Nephron progenitor cell (in vitro differentiated cells): Measurements from ENCODE around the gene NCKAP5.

ENCODE experiments used
- DNase-seq: peaks from one replicate; pipeline ENCODE4 v3.0.0; 2021
- H3K27ac Mint-ChIP-seq: 2 replicates; pipeline ENCODE4 v1.8.0; 2021; ENCODE audit warnings: mild to moderate bottlenecking, moderate library complexity, mixed read lengths
- H3K27me3 Mint-ChIP-seq: 2 replicates; pipeline ENCODE4 v1.8.0; 2021; ENCODE audit warnings: mild to moderate bottlenecking, low read depth, mixed read lengths; ENCODE audit not compliant: poor library complexity
- H3K36me3 Mint-ChIP-seq: 2 replicates; pipeline ENCODE4 v1.8.0; 2021; ENCODE audit warnings: low read depth, mixed read lengths
- H3K4me1 Mint-ChIP-seq: 2 replicates; pipeline ENCODE4 v1.8.0; 2021; ENCODE audit warnings: mixed read lengths
- H3K4me3 Mint-ChIP-seq: 2 replicates; pipeline ENCODE4 v1.8.0; 2021; ENCODE audit warnings: mild to moderate bottlenecking, moderate library complexity, mixed read lengths
- H3K9me3 Mint-ChIP-seq: 2 replicates; pipeline ENCODE4 v1.8.0; 2021; ENCODE audit warnings: mild to moderate bottlenecking, moderate library complexity, mixed read lengths
- CTCF ChIP-seq: fragments of 200-600 bp; sonication (generic); IDR thresholded peaks from 2 replicates; pipeline ENCODE4 v1.5.0; 2021; ENCODE audit warnings: antibody characterized with exemption

Gene NCKAP5

GRCh38 chr2:132863961-132864360 is 704.3 kb downstream of the NCKAP5 start:
- no peaks in the 10 kb centered on the region for H3K27me3 Mint-ChIP-seq
- no peaks in the 10 kb centered on the region for H3K9me3 Mint-ChIP-seq
- no peak overlapping the region for H3K27ac Mint-ChIP-seq
- no peak overlapping the region for H3K4me3 Mint-ChIP-seq
- H3K36me3 Mint-ChIP-seq = peaks cover 9% of the 10 kb centered on the region
- TF ChIP-seq CTCF = no peak
- no peaks in the 10 kb centered on the region for H3K4me1 Mint-ChIP-seq
- no peak for DNase-seq

GRCh38 chr2:132860220-132860619 is 708.0 kb downstream of the NCKAP5 start:
- Mint-ChIP-seq H3K27ac (no peak overlapping the region), H3K4me3 (no peak overlapping the region), H3K36me3 (no peaks in the 10 kb centered on the region), H3K4me1 (no peaks in the 10 kb centered on the region), H3K27me3 (no peaks in the 10 kb centered on the region), H3K9me3 (no peaks in the 10 kb centered on the region)
- DNase-seq = no peak
- TF ChIP-seq CTCF = no peak

GRCh38 chr2:132859590-132859989 is 708.7 kb downstream of the NCKAP5 start:
- H3K27ac Mint-ChIP-seq = no peak overlapping the region
- H3K4me3 Mint-ChIP-seq = no peak overlapping the region
- no peaks in the 10 kb centered on the region for H3K4me1 Mint-ChIP-seq
- TF ChIP-seq CTCF = no peak
- H3K36me3 Mint-ChIP-seq = no peaks in the 10 kb centered on the region
- DNase-seq = no peak
- no peaks in the 10 kb centered on the region for H3K9me3 Mint-ChIP-seq
- H3K27me3 Mint-ChIP-seq = no peaks in the 10 kb centered on the region

- Mint-ChIP-seq H3K4me3 (no peak overlapping the region), H3K27me3 (no peaks in the 10 kb centered on the region), H3K9me3 (no peaks in the 10 kb centered on the region), H3K4me1 (peaks cover under 1% of the 10 kb centered on the region), H3K36me3 (no peaks in the 10 kb centered on the region), H3K27ac (no peak overlapping the region)
- no peak for TF ChIP-seq CTCF
- no peak for DNase-seq
These were observed 710.9 kb downstream of the NCKAP5 start for GRCh38 chr2:132857319-132857718.

GRCh38 chr2:132850688-132851087 is 717.6 kb downstream of the NCKAP5 start:
- Mint-ChIP-seq H3K9me3 (no peaks in the 10 kb centered on the region), H3K4me3 (no peak overlapping the region), H3K27ac (peak overlapping the region; percentile 63), H3K4me1 (peaks cover 20% of the 10 kb centered on the region), H3K36me3 (no peaks in the 10 kb centered on the region), H3K27me3 (peaks cover 3% of the 10 kb centered on the region)
- no peak for TF ChIP-seq CTCF
- DNase-seq = no peak

GRCh38 chr2:132849118-132849517 is 719.1 kb downstream of the NCKAP5 start:
- Mint-ChIP-seq H3K9me3 (no peaks in the 10 kb centered on the region), H3K4me1 (peaks cover 20% of the 10 kb centered on the region)
- no peak for TF ChIP-seq CTCF

More at GRCh38 chr2:132849118-132849517, 719.1 kb downstream of the NCKAP5 start:
- Mint-ChIP-seq H3K27ac (no peak overlapping the region), H3K4me3 (no peak overlapping the region), H3K36me3 (no peaks in the 10 kb centered on the region), H3K27me3 (peaks cover 3% of the 10 kb centered on the region)
- no peak for DNase-seq
